Measurements from ENCODE around the gene PIP5KL1.
A peak's percentile ranks its signal among the peaks of the same experiment; 100 is the strongest.
"Not testable (repeated sequence)": the region's sequence is repeated elsewhere in the genome, so short reads cannot be mapped to it uniquely, and the experiment has no call there.

The PIP5KL1 gene

DNA sequence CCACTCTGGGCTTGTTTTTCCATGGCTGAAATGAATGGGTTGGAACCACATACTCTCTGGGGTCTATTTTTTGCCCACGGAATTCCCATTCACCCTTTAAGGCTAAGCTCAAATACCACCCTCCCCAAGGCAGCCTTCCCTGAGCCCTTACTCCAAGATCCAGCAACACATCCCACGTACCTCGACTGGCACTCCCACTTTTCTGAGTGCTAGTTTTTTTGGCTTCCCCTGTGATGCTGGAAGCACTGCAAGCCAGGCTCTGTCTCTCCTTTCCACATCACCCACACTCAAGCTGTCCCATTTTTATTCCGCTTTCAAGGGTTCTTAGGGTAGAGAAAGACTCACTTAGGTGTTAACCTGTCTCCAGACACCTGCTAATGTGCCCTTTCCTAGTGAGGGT, 37.2 kb downstream of the PIP5KL1 start:
- no peak for DNase-seq (ENCODE audit: low read depth)

DNA sequence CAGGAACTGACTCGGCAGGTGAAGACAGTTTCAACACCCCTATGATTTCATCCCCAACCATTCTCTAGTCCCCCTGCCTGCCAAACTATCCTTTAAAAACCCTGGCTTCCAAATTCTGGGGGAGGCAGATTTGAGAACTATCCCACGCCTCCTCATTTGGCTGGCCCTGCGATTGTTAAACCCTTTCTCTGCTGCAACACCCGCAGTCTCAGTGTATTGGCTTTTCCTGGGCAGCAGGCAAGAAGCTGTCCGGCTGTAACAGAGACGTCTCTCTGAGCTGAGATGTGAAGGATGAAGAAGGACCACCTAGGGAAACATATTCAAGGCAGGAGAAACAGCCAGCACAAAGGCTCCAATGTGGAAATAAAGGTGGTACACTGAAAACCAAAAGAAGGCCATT, 37.7 kb downstream of the PIP5KL1 start:
- DNase-seq (ENCODE audit: low read depth) = no peak

DNA sequence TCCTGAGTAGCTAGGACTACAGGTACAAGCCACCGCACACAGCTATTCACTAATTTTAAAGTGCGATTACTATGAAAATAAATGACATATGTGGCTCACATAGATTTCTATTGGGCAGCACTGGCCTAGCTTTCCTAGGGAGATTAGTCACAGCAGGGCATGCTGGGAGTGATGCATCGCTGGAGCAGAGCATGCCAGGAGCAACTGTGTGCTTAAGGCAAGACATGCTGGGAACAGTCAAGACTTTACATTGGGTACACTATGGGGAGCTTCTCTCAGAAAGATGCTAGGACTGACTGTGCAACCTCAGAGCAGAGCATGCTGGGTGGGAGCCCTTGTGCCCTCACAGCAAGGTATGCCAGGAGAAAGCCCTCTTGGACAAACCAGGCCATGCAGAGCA, 40.5 kb downstream of the PIP5KL1 start:
- no peak for DNase-seq (ENCODE audit: low read depth)

DNA sequence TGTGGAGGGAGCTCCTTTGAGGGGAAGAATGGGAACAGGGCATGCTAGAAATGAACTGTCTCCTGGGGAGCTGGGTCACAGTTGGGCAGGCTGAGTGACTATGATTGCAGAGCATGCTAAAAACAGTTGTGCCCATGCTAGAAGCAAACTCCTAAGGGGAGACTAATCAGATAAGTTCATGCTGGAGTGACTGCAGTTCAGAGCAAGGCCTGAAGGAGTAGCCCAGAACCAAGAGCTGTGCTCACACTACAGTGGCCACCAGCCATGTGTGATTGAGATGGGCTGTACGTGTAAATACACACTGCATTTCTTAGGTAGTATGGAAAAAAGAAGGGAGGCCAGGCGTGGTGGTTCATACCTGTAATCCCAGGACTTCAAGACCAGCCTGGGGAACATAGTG, 42.8 kb downstream of the PIP5KL1 start:
- DNase-seq (ENCODE audit: low read depth) = no peak

DNA sequence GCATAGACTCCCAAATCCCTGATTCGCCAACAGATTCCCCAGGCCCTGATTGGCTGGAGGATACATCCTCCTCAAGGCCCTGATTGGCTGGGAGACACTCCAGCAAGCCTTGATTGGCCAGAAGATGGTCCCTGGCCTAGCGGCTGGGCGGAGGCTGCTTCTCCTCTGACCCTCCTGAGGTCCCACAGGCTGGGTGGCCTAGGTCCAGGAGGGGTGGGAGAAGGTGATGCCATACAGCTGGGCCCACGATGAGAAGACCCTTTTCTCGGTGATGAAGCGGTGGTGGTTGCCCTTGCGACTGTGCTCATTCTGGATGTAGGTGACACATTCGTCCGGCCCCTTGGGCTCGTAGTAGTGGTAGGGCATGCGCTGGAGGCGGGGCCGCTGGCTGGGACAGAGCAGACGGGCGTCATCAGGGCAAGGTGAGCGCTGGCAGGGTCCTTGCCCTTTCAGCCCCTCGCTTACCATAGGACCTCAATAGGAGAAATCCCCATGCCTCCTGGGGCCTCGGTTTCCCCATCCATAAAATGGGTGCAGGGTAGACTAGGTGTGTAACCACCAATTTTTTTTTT, 44.1 kb downstream of the PIP5KL1 start:
- no peak for DNase-seq (ENCODE audit: low read depth)

DNA sequence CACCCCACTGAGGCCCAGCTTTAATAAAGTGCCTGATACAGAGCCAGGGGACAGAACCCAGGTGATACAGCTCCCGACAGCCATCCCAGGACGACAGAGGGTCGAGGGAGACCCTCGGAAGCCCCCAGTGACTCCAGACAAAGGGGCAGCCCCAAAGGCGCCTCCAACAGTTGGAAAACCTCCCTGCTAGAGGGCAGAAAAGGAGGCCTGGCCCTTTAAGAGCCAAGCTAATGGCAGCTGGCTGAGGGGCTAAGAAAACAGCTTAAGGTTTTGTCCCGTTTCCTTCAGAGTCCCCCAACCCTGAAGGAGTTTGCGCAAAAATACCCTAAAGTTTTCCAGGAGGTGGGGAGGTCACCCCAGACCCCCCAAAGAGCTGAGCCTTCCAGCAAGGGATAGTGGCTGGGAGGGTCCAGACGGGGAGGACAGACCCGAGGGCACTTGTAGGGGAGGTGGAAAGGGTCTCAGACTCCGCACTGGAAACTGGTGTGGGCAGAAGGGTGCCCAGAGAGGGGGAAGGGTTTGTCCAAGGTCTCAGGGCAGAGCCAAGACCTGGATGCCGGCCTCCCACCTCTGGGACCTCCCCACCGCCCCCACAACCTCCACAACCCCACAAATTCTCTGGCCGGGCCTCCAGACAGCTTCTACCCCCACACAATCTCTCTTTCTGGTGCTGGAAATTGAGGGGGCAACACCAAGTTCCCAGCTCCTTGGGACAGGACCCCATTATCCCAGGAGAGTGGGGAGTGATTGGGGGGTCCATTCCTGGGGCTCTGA, 44.9 kb downstream of the PIP5KL1 start:
- no peak for DNase-seq (ENCODE audit: low read depth)

DNA sequence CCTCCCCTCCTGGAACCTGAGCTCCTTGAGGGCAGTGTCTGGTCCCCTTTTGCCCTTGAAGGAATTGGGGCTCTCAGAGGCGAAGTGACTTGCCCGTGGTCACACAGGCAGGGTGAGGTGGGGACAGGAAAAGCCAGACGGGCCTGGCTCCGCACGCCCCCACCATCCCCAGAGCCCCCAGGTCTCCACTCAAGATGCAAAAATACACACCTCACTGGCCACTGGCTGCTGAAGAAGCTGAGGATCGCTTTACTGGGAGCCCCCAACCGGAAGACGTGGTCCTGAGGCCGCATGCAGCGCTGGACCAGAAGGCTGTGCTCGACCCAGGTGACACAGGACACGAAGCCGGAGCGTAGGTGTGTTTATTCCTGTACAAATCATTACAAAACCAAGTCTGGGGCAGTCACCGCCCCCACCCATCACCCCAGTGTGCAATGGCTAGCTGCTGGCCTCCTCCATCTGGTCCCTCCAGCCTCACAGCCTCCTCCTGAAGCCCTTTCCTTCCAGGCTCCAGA, 45.5 kb downstream of the PIP5KL1 start:
- DNase-seq (ENCODE audit: low read depth) = no peak

DNA sequence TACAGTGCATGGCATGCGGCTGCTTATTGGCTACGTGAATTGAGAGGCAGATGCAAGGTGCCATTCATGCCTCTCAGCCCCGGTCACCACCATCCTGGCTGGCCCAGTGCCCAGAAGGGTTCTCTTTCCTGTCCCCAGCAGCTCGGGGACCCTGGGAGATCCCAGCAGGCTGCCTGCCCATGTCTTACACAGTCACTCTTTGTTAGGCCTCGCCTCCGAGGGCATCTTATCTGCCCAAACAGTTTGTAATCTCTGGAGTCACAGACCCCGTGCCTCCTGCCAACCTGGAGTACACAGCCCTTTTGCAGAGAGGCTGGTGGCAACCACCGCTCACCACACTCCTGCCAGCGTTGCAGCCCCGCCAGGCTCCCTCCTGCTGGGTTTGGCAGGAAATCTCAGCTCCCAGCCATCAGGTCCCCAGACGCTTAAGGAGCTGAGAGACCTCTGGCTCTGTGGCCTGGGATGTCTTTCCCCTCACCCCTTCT, 46.1 kb downstream of the PIP5KL1 start:
- DNase-seq (ENCODE audit: low read depth) = no peak

DNA sequence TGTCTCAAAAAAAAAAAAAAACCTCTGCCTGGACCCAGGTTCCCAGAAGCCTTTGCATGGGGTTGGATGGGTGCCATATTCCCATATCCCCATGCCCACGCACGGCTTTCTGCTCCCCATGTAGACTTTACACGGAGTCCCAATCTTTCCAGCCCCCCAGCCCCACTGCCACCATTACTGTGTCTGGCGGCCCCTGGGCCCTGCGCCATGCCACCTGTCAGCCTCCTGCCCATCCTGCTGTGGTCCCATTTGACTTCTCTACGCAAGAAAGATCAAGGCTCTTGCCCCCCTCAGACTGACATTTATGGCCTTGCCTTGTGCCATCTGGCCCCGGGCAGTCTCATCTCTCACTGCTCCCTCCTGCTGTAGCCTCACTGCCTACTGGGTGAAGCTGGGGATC, 46.6 kb downstream of the PIP5KL1 start:
- no peak for DNase-seq (ENCODE audit: low read depth)

DNA sequence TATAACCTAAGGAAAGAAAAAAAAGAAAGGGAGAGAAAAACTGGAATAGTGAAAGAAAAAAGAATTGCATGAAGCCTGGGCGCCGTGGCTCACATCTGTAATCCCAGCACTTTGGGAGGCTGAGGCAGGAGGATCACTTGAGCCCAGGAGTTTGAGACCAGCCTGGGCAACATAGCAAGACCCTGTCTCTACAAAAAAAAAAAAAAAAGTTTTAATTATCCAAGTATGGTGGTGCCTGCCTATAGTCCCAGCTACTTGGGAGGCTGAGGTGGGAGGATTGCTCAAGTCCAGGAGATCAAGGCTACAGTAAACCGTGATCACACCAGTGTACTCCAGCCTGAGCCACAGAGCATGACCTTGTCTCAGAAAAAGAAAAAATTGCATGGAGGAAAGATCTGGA, 48.9 kb downstream of the PIP5KL1 start:
- not testable (repeated sequence) for DNase-seq (ENCODE audit: low read depth)

DNA sequence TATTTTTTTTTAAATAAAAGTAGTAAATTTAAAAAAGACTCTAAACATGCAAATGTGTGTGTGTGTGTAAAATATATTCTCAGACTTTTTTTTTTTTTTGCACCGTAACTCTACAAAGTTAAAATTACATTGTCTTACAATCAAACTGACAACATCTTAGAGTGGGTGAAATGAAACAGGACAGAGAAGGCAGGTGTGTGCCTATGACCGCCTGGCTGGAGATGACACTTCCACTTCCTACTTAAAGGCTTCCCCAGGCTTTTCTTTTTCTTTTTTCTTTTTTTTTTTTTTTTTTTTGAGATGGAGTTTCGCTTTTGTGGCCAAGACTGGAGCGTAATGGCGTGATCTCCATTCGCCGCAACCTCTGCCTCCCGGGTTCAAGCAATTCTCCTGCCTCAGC, 50.4 kb downstream of the PIP5KL1 start:
- DNase-seq (ENCODE audit: low read depth) = no peak

DNA sequence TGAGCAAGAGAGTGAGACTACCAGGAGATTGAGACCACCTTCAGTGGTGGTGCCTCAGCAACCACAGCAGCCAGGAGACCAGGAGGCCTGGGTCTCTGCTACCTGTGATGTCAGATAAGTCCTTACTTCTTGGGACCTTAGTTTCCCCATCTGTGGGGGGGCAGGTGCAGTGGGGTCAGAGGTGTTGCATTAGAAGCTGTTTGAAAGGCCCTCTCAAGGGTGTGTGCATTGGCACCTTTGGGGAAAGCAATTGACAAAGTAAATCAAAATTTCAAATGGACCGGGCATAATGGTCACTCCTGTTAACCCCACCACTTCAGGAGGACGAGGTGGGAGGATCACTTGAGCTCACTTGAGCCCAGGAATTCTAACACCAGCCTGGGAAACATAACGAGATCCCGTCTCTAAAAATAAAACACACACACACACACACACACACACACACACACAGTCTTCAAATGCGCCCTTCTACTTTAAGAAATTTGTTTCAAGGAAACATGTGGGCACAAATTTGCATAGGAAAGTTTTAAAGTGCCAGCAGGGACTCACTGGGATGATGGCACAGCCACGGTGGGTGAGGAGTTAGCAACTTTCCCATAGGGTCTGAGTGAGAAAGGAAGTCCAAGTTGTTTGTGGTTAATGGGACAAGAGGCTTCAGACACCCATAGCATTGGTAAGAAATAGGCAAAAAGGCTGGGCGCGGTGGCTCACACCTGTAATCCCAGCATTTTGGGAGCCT, 51.8 kb downstream of the PIP5KL1 start:
- no peak for DNase-seq (ENCODE audit: low read depth)

DNA sequence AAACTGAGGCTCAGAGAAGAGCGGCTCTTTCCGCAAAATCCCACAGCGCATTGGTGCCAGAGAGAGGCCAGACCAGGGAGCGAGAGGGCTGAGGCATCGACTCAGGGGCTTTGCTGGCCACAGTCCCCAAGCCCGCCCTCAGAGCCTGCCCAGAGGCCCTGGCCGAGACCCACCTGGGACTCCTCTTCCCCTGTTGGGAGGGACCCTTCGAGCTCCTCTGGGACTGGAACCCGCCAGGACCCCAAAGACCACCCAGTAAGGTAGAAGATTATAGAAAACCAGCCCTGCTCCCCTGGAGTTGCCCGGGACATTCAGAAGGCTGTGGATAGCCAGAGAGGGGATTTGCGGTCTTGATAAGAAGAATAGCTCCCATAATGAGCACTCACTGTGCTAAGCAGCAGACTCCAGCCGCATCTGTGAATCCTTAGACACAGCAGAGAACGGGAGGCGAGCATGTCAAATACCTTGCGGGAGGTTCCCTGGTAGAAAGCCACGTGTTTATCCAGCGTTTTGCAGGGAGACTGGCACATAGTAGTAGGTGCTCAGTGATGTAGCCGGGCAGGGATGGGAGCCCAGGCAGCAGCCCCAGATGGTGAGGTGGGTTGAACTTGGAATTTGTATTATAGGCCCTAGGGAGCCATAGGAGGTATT, 52.5 kb downstream of the PIP5KL1 start:
- no peak for DNase-seq (ENCODE audit: low read depth)

DNA sequence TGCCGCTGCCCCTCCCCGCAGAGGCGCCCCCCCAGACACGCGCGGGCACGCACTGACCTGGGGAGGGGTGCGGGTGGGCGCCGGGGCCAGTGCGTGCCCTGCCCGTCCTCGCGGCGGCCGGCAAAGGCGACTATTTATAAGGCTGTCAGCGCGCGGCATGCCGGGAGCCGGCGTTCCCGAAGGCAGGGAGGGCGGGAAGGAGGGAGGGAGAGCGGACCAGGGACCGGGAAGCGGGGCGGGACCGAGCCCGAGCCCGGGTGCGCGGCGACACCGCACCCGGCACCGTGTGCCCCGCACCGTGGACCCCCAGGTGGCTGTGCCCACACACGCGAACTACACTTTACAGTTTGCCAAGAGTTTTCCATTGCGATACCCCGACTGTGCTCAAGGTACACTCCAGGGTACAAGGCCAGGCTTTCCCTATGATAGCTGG, 53.0 kb downstream of the PIP5KL1 start, which contains the start of gene AK1:
AK1 (minus strand) TSS at position 110 of the 433 bp plus-strand sequence. CDS start 3,058 bp downstream, outside the sequence.
- no peak for DNase-seq (ENCODE audit: low read depth)

DNA sequence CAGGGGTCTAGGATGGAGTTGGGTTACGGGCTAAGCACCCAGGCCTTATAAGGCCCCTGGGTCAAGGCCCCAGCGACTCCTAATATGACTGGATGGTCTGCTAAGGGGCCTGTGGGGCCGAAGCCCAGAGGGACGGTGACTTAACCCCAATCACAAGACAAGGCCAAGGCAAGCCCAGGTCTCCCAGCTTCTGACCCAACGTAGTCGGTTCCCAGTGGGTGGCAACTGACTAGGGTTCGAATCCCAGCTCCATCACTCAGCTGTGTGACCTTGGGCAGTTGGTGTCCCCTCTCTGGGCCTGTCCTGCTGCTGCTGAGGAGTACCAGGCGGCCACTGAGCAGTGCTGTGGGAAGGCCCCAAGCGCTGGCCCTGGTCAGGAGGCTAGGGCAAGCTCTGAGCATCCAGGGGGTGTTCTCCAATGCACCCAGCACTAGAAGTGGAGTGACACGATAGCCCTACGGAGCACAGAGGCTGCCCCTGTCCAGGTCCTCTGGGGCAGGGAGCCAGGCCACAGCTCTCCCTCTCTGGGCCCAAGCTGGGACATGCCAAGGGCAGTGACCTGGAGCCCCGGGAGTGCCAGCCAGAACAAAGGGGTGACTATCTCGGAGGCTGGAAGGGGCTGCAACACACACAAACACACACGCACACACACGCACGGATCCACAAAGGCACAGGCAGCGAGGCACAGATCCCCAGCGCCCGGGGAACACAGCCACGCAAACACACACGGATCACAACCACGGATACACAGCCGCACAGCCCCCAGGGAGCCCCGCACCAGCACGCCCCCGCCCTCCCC, 53.6 kb downstream of the PIP5KL1 start:
- no peak for DNase-seq (ENCODE audit: low read depth)

DNA sequence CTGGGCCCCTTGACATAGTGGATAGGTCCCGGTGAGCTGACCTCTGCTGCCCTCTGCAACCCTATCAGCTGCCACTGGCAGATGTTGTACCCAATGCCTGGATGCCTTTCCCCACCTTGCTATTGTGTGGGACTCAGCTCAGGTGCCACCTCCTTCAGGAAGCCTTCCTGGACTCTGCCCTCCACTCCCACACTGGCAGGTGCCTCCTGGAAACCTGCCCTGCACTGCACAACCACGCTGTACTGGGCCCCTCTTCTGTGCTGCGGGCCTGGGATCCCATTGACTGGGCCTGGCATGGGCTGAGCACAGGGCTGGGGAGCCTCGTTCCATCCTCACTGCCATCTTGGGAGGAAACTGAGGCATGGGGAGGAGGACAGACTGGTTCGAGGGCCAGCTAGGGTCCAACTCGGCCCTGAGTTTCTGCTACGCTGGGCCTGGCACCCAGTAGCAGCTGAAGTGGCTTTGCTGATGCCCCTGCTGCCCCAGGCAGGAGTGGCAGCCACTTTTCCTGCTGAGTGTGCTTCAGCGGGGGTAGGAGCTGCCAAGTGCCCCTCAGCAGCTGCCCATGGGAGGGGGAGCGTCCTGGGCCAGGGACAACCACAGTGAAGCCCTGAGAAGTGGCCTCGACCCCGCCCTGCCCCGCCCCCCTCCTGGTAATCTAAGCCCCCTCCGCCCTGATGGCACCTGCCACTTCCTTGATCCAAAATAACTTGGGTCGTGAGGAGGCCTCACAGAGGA, 54.4 kb downstream of the PIP5KL1 start:
- DNase-seq (ENCODE audit: low read depth) = no peak

DNA sequence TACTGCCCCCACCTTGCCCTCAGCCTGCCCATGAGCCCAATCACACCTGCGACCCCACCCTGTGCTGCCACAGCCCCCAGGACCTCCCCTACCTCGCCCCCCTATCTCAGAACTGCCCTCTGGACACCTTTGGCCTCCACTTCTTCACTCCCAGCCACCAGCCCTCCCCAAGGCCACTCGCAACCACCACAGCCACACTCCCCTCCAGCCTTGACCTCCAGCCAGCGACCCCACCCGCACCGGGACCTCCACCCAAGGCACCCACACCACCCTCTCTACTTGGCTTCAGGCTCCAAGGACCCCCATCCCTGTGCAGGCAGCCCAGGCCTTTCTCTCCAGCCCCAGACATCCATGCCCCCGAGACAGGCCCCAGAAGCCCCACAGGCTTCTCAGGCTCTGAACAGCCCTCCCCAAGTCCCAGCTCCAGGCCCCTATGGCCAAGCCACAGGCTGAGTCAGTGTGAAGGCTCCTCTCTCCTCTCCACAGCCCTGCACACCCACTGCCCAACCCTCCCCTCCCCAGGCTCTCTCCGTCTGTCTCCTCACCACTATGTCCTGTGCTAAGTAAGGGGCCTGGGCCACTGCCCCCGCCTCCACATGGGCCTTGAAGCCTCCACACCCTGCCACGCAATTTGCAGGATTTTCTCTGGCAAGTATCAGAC, 55.1 kb downstream of the PIP5KL1 start:
- DNase-seq (ENCODE audit: low read depth) = peak; percentile 28

DNA sequence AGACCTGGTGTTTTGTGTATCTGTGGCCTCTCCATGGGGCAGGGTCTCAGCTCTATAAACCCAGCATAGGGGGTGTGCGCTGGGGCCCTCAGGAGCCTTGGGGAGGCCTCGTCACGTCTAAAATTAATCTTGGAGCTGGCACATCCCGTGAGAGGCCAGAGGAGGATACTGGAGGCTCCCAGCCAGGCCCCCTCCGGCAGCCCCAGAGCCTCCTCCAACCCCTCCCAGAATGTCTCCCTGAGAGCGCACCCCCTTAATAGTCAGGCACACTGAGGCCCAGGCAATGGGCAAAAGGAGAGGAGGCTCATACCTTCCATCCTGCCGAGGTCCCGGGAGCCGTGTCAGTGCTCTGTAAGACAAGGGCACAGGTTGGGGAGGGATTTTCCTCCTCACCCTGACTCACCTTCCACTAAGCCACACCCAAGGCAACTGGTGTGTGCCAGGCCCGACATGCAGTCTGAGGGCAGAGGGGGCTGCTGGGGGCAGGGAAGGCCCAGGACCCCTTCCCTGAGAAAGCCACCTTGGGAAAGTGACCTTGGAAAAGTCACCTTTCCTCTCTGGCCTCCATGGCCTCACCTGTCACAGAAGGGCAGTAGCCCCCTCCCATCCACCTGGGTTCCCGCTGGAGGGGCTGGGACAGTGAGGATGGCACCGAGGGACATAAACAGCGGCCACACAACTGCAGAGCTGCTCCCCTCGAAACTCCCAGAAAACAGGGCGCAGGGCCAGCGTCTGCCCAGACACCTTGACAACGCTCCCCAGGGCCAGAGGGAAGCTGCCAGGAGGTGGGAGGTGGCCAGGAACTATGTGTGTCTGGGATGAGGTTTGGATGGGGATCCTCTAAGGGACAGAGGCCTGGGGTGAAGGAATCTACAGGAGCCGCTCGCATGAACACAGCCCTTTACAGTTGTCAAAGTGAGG, 56.0 kb downstream of the PIP5KL1 start:
- DNase-seq (ENCODE audit: low read depth) = no peak

DNA sequence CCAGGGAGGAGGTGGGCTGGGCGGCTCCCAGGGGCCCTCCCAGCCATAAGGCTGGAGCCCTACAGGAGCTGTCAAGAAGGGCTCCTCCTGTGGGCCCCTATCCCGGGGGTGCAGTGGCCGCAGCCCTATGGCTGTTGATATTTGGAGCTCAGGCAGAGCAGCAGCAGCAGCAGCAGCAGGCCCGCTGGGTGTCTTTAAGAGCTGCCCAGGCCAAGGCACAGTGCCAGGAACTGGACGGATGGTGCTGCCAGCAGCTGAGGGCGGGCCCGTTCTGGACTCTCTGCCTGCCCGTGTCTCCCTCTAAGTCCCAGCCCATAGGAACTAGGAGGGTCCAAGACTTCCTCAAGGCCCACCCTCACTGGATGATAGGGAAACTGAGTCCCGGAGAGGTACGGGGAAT, 56.7 kb downstream of the PIP5KL1 start:
- peak; percentile 73 for DNase-seq (ENCODE audit: low read depth)
